ENCODE results near the gene ALDH1B1.

ALDH1B1 gene

DNA sequence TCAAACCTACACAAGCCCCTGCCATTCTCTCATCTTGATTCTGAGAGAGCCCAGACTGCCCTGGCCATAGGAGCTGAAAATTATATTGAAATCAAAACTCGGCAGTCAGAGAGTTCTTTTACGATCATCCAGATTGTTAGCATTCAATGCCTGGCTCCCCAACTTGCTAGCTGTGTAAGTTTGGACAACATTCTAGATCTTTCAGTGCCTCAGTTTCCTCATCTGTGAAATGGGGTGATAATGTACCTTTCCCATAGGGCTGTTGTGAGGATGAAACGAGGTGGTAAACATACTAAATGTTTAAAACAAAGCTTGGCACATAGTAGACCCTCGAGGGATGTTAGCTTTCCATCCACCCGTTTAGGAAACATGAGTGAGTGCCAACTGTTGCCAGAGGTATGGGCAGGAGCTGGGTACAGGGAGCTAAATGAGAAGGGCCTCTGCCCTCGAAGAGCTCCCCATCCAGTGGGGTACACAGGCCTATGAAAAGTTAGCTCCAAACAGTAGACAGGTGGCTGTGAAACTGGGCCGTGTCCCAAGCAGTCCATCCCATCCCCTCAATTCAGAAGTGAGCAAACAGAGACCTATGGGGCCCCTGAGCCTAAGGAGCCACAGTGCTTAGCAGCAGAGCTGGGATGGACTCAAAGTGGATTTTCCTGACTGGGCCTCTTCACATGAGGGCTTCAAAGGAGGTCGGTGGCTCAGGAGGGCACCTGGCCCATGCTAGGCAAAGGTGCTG lies 49.0 kb downstream of the ALDH1B1 start:
- DNase-seq: no peak

DNA sequence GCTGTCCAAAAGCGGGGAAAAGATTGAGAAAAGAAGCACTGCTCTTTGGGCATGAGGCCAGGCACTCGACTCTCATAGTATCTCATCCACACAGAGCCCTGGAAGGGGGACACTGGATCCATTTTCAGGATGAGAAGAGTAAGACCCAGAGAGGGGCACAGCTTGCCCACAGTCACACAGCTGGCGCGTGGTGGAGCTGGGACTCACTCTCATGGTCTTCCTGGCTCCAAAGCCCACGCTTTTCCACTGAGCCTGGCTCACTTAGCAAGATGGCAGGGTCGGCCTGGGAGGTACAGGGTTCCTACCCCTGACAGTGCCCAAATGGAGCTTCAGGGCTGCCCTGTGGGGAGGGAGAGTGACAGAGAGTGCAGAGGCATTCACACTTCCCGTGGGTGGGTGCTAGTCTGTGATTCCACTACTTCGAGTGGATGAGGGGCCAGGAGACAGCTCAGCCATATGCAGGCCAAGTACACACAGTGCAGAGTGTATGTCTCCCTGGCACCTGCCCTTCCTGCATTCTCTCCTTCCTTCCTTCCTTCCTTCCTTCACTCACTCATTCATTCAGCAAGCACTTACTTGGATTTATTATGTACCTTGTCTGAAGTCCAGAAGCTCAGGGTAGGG lies 50.1 kb downstream of the ALDH1B1 start:
- no peak for DNase-seq

GRCh38 chr9:38443181-38443580 lies 50.7 kb downstream of the ALDH1B1 start:
- DNase-seq: no peak

DNA sequence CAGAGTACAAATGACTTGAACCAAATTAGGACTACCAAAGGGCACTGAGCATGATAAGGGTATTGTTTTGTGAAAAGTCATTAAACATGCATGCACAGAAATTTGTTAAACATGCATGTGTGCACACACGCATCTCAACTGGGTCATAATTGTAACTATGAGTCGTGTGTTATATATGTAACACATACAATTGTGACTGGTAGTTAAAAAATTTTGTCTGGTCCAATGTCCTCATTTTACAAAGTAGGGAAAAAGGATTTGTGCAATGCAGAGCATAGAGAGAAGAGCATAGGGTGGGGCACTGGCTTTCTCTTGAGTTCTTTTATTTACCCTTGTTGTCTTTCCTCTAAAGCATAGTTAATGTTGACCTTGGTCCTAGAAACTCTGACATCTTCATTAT lies 51.1 kb downstream of the ALDH1B1 start:
- DNase-seq: no peak

- no peak for DNase-seq
Observed at GRCh38 chr9:38445154-38446043, 52.9 kb downstream of the ALDH1B1 start.

DNA sequence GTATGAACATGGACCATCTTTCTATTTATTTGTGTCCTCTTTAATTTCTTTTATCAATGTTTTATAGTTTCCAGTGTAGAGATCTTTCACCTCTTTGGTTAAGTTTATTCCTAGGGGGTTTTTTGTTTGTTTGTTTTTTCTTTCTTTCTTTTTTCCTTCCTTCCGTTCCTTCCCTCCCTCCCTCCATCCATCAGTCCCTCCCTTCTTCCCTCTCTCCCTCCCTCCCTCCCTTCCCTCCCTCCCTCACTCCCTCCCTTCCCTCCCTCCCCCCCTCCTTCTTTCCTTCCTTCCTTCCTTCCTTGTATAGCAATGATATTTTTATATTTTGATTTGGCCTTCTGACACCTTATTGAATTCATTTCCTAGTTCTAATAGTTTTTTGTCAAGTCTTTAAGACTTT lies 55.2 kb downstream of the ALDH1B1 start:
- no peak for DNase-seq

All from NCI-H526 (cell line).